SK-N-SH (cell line): ENCODE results near the gene PLXNA4. TPM values are rescaled to one million over a fixed set of nuclear protein-coding genes. Genes with fewer than 3 reads are reported as not detected.

ENCODE experiments used
- CTCF ChIA-PET: fragments of 300-600, 350-600 bp; formaldehyde crosslinking; extraction: SDS; loops from one replicate; lab custom pipeline; 2021; lab: Yijun Ruan, JAX
- POLR2A ChIA-PET: fragments of 350-600 bp; sonication (Branson Sonifier 250); formaldehyde crosslinking; extraction: SDS; loops from one replicate; lab custom pipeline; 2020; ENCODE audit warnings: antibody characterized with exemption, inconsistent platforms; lab: Yijun Ruan, JAX
- DNase-seq: peaks from one replicate; pipeline ENCODE4 v3.0.0; 2012
- H2AFZ ChIP-seq: fragments of 200-600 bp; sonication (generic); 2 replicates; pipeline ENCODE4 v1.8.1; 2016; ENCODE audit warnings: antibody characterized with exemption, mild to moderate bottlenecking, low read depth
- H3F3A ChIP-seq: fragments of 200-600 bp; sonication (generic); replicated peaks from 2 replicates; pipeline ENCODE3; 2016; ENCODE audit warnings: antibody characterized with exemption, mild to moderate bottlenecking; ENCODE audit not compliant: insufficient read depth
- H3K27ac ChIP-seq, 2 experiments: fragments of 200-500 bp in 1 of 2; fragments of 200-600 bp in 1 of 2; sonication (Bioruptor generic) in 1 of 2; sonication (generic), shearing (Covaris generic) in 1 of 2; 2 replicates each; pipeline versions ENCODE4 v1.5.1 to v1.6.1; 2014 to 2016; ENCODE audit warnings: low read depth in 2 of 2, inconsistent platforms in 1 of 2, low read length in 1 of 2, mild to moderate bottlenecking in 1 of 2, mixed read lengths in 1 of 2
- H3K27me3 ChIP-seq: fragments of 200-600 bp; sonication (generic), shearing (Covaris generic); 2 replicates; pipeline ENCODE4 v1.6.1; 2016; ENCODE audit warnings: mixed run types; ENCODE audit not compliant: insufficient read depth
- H3K36me3 ChIP-seq, 2 experiments: fragments of 200-500 bp in 1 of 2; fragments of 200-600 bp in 1 of 2; sonication (Bioruptor generic) in 1 of 2; sonication (generic) in 1 of 2; replicated peaks in 1 of 2; 2 replicates each; pipeline versions ENCODE3 to v1.5.1; 2014 to 2016; ENCODE audit warnings: low read length in 1 of 2, mild to moderate bottlenecking in 1 of 2; ENCODE audit not compliant: insufficient read depth in 2 of 2, control insufficient read depth in 1 of 2
- H3K4me1 ChIP-seq, 2 experiments: fragments of 200-500 bp in 1 of 2; fragments of 200-600 bp in 1 of 2; sonication (Bioruptor generic) in 1 of 2; sonication (generic), shearing (Covaris generic) in 1 of 2; 2 replicates each; pipeline versions ENCODE4 v1.5.1 to v1.6.1; 2014 to 2016; ENCODE audit warnings: low read depth in 1 of 2, low read length in 1 of 2, mixed run types in 1 of 2; ENCODE audit not compliant: insufficient read depth in 2 of 2, control insufficient read depth in 1 of 2
- H3K4me2 ChIP-seq: fragments of 200-600 bp; sonication (generic), shearing (Covaris generic); 2 replicates; pipeline ENCODE4 v1.6.1; 2017; ENCODE audit warnings: mixed run types
- H3K4me3 ChIP-seq, 2 experiments: fragments of 200-500 bp in 1 of 2; fragments of 200-600 bp in 1 of 2; sonication (Bioruptor generic) in 1 of 2; sonication (generic), shearing (Covaris generic) in 1 of 2; 2 replicates each; pipeline versions ENCODE4 v1.5.1 to v1.8.1; 2014 to 2016; ENCODE audit warnings: low read depth in 2 of 2, inconsistent platforms in 1 of 2, low read length in 1 of 2, mild to moderate bottlenecking in 1 of 2, mixed read lengths in 1 of 2, moderate library complexity in 1 of 2
- H3K79me2 ChIP-seq: fragments of 200-600 bp; sonication (generic); 2 replicates; pipeline ENCODE4 v1.8.1; 2017; ENCODE audit warnings: mild to moderate bottlenecking; ENCODE audit not compliant: insufficient read depth
- H3K9ac ChIP-seq: fragments of 200-600 bp; sonication (generic); 2 replicates; pipeline ENCODE4 v1.6.1; 2017; ENCODE audit warnings: mixed run types
- H3K9me2 ChIP-seq: fragments of 200-600 bp; sonication (generic); 2 replicates; pipeline ENCODE4 v1.6.1; 2017; ENCODE audit warnings: mixed run types
- H3K9me3 ChIP-seq: fragments of 200-600 bp; sonication (generic); 2 replicates; pipeline ENCODE4 v1.6.1; 2017; ENCODE audit warnings: mixed run types, mild to moderate bottlenecking, moderate library complexity
- H4K20me1 ChIP-seq: fragments of 200-600 bp; sonication (generic); 2 replicates; pipeline ENCODE4 v1.6.1; 2017; ENCODE audit warnings: mild to moderate bottlenecking, mixed run types; ENCODE audit not compliant: insufficient read depth
- CHD2 ChIP-seq: fragments of 150-350 bp; IDR thresholded peaks from 2 replicates; pipeline ENCODE4 v1.6.1; 2018; ENCODE audit warnings: low read length; ENCODE audit not compliant: partially characterized antibody
- CTCF ChIP-seq: fragments of 200-600 bp; sonication (generic); IDR thresholded peaks from 2 replicates; pipeline ENCODE4 v1.6.1; 2017; ENCODE audit warnings: antibody characterized with exemption, mild to moderate bottlenecking, moderate library complexity
- ELF1 ChIP-seq: IDR thresholded peaks from 2 replicates; pipeline ENCODE4 v1.4.0; 2012
- EP300 ChIP-seq, 2 experiments: IDR thresholded peaks; 2 replicates each; pipeline versions ENCODE4 v1.4.0 to v1.6.1; 2012; ENCODE audit warnings: borderline replicate concordance in 1 of 2, low read depth in 1 of 2, low read length in 1 of 2
- FOXM1 ChIP-seq: IDR thresholded peaks from 2 replicates; pipeline ENCODE4 v1.4.0; 2012; ENCODE audit warnings: low read depth, mild to moderate bottlenecking
- GABPA ChIP-seq: IDR thresholded peaks from 2 replicates; pipeline ENCODE4 v1.4.0; 2012; ENCODE audit warnings: low read depth, mild to moderate bottlenecking
- JUND ChIP-seq: IDR thresholded peaks from 2 replicates; pipeline ENCODE4 v1.4.0; 2012
- MEF2A ChIP-seq: IDR thresholded peaks from 2 replicates; pipeline ENCODE4 v1.4.0; 2012; ENCODE audit warnings: low read depth, borderline replicate concordance
- MXI1 ChIP-seq: IDR thresholded peaks from 2 replicates; pipeline ENCODE4 v1.6.1; 2012; ENCODE audit warnings: mild to moderate bottlenecking, low read depth, low read length, improper control_type of control experiment
- NFIC ChIP-seq: IDR thresholded peaks from 2 replicates; pipeline ENCODE4 v1.4.0; 2012; ENCODE audit warnings: borderline replicate concordance
- NRF1 ChIP-seq: IDR thresholded peaks from 2 replicates; pipeline ENCODE4 v1.6.1; 2012; ENCODE audit warnings: low read depth, mild to moderate bottlenecking, low read length
- RAD21 ChIP-seq: IDR thresholded peaks from 2 replicates; pipeline ENCODE4 v1.6.1; 2012; ENCODE audit warnings: mild to moderate bottlenecking, low read length
- RCOR1 ChIP-seq: fragments of 150-350 bp; IDR thresholded peaks from 2 replicates; pipeline ENCODE4 v1.6.1; 2017; ENCODE audit warnings: antibody characterized with exemption, low read length
- RXRA ChIP-seq: IDR thresholded peaks from 2 replicates; pipeline ENCODE4 v1.4.0; 2012; ENCODE audit warnings: low read depth, mild to moderate bottlenecking, borderline replicate concordance
- SMC3 ChIP-seq: IDR thresholded peaks from 2 replicates; pipeline ENCODE4 v1.6.1; 2012; ENCODE audit warnings: low read depth, low read length, improper control_type of control experiment
- TCF12 ChIP-seq: IDR thresholded peaks from 2 replicates; pipeline ENCODE4 v1.4.0; 2012
- TEAD4 ChIP-seq: IDR thresholded peaks from 2 replicates; pipeline ENCODE4 v1.4.0; 2012; ENCODE audit warnings: mild to moderate bottlenecking, borderline replicate concordance; ENCODE audit not compliant: insufficient read depth
- USF1 ChIP-seq: IDR thresholded peaks from 2 replicates; pipeline ENCODE4 v1.4.0; 2012; ENCODE audit warnings: low read depth, borderline replicate concordance
- USF2 ChIP-seq: fragments of 150-350 bp; IDR thresholded peaks from 2 replicates; pipeline ENCODE4 v1.6.1; 2017; ENCODE audit warnings: antibody characterized with exemption, low read length, low read depth, borderline replicate concordance
- YY1 ChIP-seq: IDR thresholded peaks from 2 replicates; pipeline ENCODE4 v1.4.0; 2012; ENCODE audit warnings: low read depth, mild to moderate bottlenecking
- WGBS: methylation state at CpG from one replicate; pipeline ENCODE4 v1.1.6; 2017; ENCODE audit warnings: low lambda C conversion rate; 5-methylcytosine and 5-hydroxymethylcytosine counted together
- polyA plus RNA-seq, 3 experiments: library from polyadenylated mRNA; depleted of rRNA; stranded (reverse); fragments of >200 nt; gene quantifications; 2 replicates each; pipeline ENCODE4 v1.2.3, GENCODE V29; 2012

Gene PLXNA4
- polyA plus RNA-seq, 1 of the 3 experiments (the other 2 are of a cell fraction) = 2.4 TPM

GRCh38 chr7:132210821-132211220, 365.4 kb downstream of the PLXNA4 start:
- no peaks in the 10 kb centered on the region for H3K9me2 ChIP-seq
- no peak overlapping the region for H3K9ac ChIP-seq
- DNase-seq = no peak
- no peaks in the 10 kb centered on the region for H3K36me3 ChIP-seq
- H3K9me3 ChIP-seq = no peaks in the 10 kb centered on the region
- H3K27ac ChIP-seq = no peak overlapping the region
- no peaks in the 10 kb centered on the region; a peak in 1 of 4 replicates for H3K4me1 ChIP-seq
- no peaks in the 10 kb centered on the region for H3K79me2 ChIP-seq
- no peaks in the 10 kb centered on the region for H3K27me3 ChIP-seq
- POLR2A ChIA-PET = no interaction called here
- H3K4me3 ChIP-seq = no peak overlapping the region
- no peak overlapping the region for H3K4me2 ChIP-seq
- no peak for TF ChIP-seq ELF1
- no peak for TF ChIP-seq MXI1
- TF ChIP-seq RXRA = no peak
- no peak for TF ChIP-seq NFIC
- TF ChIP-seq CHD2 = no peak
- no peak for TF ChIP-seq TCF12
- no peak for TF ChIP-seq FOXM1
- TF ChIP-seq USF2 = no peak
- TF ChIP-seq EP300 (IDR thresholded peaks at IDR 0.05; ENCODE audit: borderline replicate concordance in 1 of 2, low read depth in 1 of 2, low read length in 1 of 2) = no peak
- no peak for TF ChIP-seq YY1
- TF ChIP-seq JUND = no peak
- no peak for TF ChIP-seq MEF2A
- TF ChIP-seq CTCF = no peak
- TF ChIP-seq RAD21 = no peak
- TF ChIP-seq RCOR1 = no peak
- no peak for TF ChIP-seq NRF1
- TF ChIP-seq GABPA = no peak
- no peak for TF ChIP-seq SMC3
- TF ChIP-seq TEAD4 = no peak
- no peak overlapping the region for H2AFZ ChIP-seq
- WGBS = 78% methylated on average over 4 of the region's 14 CpGs
- H4K20me1 ChIP-seq = no peaks in the 10 kb centered on the region
- H3F3A ChIP-seq = no peaks in the 10 kb centered on the region
- CTCF ChIA-PET = interaction anchor here (2.5 kb wide), 1 partner anchor 265 kb away, joined by 7 read pairs; no protein-coding TSS in a partner anchor

GRCh38 chr7:132207782-132208181, 368.5 kb downstream of the PLXNA4 start:
- TF ChIP-seq USF1 = no peak
- Histone ChIP-seq H3F3A (no peaks in the 10 kb centered on the region), H2AFZ (no peak overlapping the region), H3K9me2 (no peaks in the 10 kb centered on the region), H3K4me3 (no peak overlapping the region), H3K27ac (no peak overlapping the region), H3K9me3 (no peaks in the 10 kb centered on the region), H3K4me2 (no peak overlapping the region), H3K4me1 (no peaks in the 10 kb centered on the region; a peak in 1 of 4 replicates), H4K20me1 (no peaks in the 10 kb centered on the region), H3K9ac (no peak overlapping the region), H3K79me2 (no peaks in the 10 kb centered on the region), H3K27me3 (no peaks in the 10 kb centered on the region), H3K36me3 (no peaks in the 10 kb centered on the region)
- WGBS = 74% methylated on average over 2 of the region's 2 CpGs
- no peak for DNase-seq
- CTCF ChIA-PET = interaction anchor here (1.2 kb wide), 1 partner anchor 349 kb away, joined by 4 read pairs; no protein-coding TSS in a partner anchor
- POLR2A ChIA-PET = no interaction called here
